ENCODE data around the gene TUBGCP3.
"Not testable (repeated sequence)": the region's sequence is repeated elsewhere in the genome, so short reads cannot be mapped to it uniquely, and the experiment has no call there.

The TUBGCP3 gene, protein sequence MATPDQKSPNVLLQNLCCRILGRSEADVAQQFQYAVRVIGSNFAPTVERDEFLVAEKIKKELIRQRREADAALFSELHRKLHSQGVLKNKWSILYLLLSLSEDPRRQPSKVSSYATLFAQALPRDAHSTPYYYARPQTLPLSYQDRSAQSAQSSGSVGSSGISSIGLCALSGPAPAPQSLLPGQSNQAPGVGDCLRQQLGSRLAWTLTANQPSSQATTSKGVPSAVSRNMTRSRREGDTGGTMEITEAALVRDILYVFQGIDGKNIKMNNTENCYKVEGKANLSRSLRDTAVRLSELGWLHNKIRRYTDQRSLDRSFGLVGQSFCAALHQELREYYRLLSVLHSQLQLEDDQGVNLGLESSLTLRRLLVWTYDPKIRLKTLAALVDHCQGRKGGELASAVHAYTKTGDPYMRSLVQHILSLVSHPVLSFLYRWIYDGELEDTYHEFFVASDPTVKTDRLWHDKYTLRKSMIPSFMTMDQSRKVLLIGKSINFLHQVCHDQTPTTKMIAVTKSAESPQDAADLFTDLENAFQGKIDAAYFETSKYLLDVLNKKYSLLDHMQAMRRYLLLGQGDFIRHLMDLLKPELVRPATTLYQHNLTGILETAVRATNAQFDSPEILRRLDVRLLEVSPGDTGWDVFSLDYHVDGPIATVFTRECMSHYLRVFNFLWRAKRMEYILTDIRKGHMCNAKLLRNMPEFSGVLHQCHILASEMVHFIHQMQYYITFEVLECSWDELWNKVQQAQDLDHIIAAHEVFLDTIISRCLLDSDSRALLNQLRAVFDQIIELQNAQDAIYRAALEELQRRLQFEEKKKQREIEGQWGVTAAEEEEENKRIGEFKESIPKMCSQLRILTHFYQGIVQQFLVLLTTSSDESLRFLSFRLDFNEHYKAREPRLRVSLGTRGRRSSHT

GRCh38 chr13:112587764-112588489 lies at the start of gene TUBGCP3:
Gene TUBGCP3, minus strand, starts transcription at chr13:112588153. Its CDS starts 173 bp downstream, at chr13:112587980.
- DNase-seq (ENCODE audit: low read depth in 2 of 2): peak; percentile 56

DNA sequence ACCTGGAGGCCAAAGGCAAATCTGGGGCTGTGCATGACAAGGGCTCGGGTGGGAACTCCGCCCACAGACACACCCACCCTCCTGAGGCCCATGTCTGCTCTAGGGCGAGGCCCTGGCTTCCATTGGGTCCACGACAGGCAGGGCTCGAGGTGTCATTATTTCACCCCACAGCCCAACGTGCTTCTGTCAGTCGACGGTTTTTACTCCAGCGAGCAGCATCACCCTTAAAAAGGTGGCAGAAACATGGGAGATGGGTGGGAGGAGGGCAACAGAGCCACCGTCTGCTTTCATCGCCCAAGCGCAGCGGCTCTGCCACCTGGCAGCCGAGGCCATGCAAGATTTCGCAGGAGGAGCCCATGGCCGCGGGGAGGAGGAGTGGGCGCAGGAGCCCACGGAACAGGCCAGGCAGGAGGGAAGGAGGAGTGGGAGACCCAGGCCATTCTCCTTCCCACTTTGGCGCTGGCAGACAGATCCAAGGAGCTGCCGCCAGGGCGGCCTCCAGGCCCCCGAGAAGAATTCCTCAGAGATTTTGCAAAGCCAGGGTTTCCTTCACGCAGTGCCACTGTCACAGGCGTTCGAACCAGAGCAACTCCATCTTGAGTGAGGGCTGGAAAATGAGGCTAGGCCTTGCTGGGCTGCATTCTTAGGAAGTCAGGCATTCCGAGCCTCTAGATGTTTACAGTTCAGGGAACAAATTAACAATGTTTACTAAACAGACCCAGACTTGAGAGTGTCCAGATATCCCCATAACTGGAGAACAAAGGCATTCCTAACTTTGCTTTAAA lies 49.3 kb upstream of the TUBGCP3 start:
- DNase-seq (ENCODE audit: low read depth in 2 of 2): no peak

DNA sequence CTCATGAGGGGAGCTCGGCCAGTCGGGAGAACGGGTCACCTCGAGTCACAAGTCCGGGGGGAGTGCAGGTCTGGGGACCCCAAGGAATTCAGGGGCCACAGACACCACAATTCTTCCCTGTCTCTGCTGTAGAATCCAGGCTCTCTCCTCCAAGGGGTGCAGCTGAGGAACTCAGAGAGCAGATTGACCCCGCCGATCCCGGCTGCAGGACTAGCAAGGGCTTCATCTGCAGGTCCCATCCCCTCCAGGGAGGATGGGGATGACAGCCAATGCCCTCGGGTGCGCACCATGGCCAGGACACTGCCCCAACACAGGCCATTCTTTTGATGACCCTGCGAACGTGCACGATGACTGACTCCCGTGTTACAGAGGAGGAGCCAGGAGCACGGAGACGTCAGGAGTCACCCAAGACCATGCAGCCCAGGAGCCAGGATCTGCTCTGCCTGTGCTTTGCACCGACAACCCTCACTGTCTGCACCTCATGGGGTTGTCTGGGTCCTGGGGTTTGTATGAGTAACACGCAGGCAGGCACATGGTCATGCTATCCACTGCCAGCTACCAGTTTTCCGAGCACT lies 48.5 kb upstream of the TUBGCP3 start:
- no peak for DNase-seq (ENCODE audit: low read depth in 2 of 2)

DNA sequence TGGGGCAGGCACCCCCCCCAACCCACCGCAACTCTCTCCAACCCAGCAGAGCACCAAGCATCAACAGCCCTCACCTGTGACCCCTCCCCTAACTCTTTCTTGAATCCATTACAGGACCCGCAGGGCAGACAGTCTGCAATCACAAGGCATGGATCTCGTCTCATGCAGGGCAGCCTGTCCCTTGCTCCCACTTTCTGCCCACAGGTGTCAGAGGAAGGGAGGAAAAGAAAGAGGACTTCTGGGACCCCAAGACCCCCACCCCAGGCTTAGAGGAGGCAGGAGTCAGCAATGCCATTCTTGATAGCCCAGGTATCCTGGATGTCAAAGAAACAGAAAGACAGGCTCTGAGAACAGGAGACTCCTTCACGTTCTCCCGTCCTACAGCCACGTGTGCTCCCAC lies 47.4 kb upstream of the TUBGCP3 start:
- DNase-seq (ENCODE audit: low read depth in 2 of 2): no peak

- DNase-seq (ENCODE audit: low read depth in 2 of 2): no peak
Measured at GRCh38 chr13:112634102-112634501, 46.1 kb upstream of the TUBGCP3 start.

DNA sequence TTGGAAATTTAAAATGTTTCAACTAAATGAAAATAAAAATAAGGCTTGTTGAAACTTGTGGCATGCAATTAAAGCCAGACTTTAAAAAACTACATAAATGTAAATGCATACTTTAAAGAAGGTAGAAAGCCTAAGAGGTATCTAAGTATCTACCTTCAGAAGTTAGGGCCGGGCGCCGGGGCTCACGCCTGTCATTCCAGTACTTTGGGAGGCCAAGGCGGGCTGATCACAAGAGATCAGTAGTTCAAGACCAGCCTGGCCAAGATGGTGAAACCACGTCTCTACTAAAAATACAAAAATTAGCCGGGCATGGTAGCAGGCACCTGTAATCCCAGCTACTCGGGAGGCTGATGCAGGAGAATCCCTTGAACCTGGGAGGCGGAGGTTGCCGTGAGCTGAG lies 42.3 kb upstream of the TUBGCP3 start:
- DNase-seq (ENCODE audit: low read depth in 2 of 2): not testable (repeated sequence)

DNA sequence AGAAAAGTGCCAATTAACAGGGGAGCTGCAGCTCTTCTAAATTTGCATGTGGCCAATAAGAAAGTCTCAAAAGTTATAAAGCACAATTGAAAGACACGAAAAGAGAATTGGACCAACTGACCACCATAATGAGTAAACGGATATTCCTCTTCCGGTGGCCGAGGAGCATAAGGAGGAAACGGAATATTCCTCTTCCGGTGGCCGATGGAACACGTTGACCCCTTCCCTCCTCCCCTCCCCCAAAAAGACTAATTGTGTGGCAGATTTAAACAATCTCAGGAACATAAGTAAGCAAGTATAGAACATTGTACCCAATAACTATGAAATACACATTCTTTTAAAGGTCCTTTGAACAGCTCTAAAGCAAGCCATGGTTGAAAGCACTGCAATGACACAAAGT lies 41.2 kb upstream of the TUBGCP3 start:
- no peak for DNase-seq (ENCODE audit: low read depth in 2 of 2)

DNA sequence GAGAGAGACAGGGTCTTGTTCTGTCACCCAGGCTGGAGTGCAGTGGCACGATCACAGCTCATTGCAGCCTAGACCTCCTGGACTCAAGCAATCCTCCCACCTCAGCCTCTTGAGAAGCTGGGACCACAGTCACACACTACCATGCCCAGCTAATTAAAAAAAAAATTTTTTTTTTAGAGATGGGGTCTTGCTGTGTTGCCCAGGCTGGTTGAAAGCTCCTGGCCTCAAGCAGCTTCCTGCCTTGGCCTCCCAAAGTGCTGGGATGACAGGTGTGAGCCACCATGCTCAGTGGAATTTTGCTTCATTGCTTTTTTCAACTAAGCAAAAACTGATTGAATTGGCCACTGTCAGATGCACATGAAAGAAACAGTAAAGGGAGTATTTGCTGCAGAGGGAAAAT lies 39.7 kb upstream of the TUBGCP3 start:
- not testable (repeated sequence) for DNase-seq (ENCODE audit: low read depth in 2 of 2)

- no peak for DNase-seq (ENCODE audit: low read depth in 2 of 2)
Measured at GRCh38 chr13:112627161-112627560, 39.2 kb upstream of the TUBGCP3 start.

GRCh38 chr13:112626761-112627160 lies 38.8 kb upstream of the TUBGCP3 start:
- no peak for DNase-seq (ENCODE audit: low read depth in 2 of 2)

GRCh38 chr13:112626124-112626523 lies 38.2 kb upstream of the TUBGCP3 start:
- DNase-seq (ENCODE audit: low read depth in 2 of 2): no peak

- DNase-seq (ENCODE audit: low read depth in 2 of 2): no peak
Measured at GRCh38 chr13:112625698-112626097, 37.7 kb upstream of the TUBGCP3 start.

GRCh38 chr13:112624602-112625430 lies 36.9 kb upstream of the TUBGCP3 start:
- DNase-seq (ENCODE audit: low read depth in 2 of 2): no peak

- DNase-seq (ENCODE audit: low read depth in 2 of 2): no peak
Measured at GRCh38 chr13:112624040-112624439, 36.1 kb upstream of the TUBGCP3 start.

GRCh38 chr13:112623051-112623711 lies 35.2 kb upstream of the TUBGCP3 start:
- no peak for DNase-seq (ENCODE audit: low read depth in 2 of 2)

- DNase-seq (ENCODE audit: low read depth in 2 of 2): no peak
Measured at GRCh38 chr13:112622375-112622774, 34.4 kb upstream of the TUBGCP3 start.

DNA sequence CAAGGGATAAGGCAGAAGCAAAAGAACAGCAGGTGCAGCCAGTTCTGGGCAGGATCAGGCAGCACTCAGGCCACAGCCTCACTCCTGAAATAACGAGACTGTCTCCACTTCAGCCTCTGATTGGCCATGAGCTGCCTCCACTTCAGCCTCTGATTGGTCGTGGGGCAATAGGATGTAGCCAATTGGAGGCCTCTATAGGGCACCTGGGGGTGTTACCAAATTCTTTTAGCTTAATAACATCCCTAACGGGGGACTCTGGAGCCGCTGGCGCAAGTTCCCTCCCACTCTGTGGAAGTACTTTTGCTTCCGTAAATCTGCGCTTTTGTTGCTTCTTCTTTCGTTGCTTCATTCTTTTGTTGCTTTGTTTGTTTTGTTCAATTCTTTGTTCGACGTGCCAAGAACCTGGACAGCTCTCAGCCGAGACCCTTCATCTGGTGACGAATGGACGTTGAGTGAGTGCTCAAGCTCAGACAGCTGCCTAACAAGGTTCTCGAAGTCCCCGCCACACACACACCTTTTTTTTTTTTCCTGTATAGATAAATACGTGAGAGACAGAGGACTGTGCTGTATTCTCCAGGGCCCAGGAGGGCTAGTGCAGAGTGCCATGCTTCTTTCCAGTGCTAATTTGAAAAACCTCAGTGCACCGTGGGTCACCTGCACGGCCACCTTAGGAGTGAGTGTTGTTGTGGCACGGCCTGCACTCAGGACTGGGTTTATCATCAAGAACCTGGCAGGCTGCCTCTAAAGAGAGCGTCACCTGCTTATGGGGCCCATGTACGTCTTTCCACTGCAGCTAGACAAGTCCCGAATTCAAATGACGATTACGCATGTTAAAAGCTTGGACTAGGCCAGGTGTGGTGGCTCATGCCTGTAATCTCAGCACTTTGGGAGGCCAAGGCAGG lies 32.0 kb upstream of the TUBGCP3 start:
- no peak for DNase-seq (ENCODE audit: low read depth in 2 of 2)

DNA sequence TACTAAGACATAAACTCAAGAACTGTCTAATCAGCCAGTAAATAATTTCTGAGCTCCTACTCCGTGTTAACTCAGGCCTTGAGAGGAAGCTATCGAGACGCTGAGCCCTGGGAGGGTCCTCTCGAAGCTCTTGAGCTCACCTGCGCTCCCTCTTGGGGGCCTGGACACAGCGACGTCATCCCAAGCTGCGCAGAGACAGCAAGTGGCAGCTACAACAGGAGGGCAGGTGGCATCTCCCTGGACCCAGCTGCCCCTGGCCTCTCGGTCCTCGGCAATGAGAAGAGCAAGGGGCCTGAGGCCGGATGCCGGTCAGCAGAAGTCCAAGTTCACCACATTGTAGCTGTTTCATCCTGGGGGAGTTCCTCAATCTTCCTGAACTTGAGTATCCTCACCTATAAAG lies 30.5 kb upstream of the TUBGCP3 start:
- no peak for DNase-seq (ENCODE audit: low read depth in 2 of 2)
